Measurements from ENCODE around the gene ATF5.

DNA sequence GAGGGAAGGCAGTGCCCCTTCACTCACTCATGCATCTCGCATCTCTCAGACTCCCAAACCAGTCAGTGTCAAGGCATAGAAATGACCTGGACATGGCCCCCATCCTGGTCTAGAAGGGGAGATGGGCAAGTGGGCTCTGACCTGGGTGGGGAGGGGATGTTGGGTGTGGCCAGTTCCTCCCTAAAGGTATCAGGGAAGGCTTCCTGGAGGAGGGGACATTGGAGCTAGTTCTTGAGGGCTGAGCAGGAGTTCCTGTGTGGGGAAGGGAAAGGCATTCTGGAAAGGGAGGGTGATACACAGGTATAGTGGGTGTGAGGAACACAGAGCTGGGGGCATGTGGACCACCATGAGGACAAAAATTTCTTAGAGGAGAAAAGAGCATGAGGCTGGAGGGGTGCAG, 36.3 kb upstream of the ATF5 start:
- TF ChIP-seq, protein P1, sequence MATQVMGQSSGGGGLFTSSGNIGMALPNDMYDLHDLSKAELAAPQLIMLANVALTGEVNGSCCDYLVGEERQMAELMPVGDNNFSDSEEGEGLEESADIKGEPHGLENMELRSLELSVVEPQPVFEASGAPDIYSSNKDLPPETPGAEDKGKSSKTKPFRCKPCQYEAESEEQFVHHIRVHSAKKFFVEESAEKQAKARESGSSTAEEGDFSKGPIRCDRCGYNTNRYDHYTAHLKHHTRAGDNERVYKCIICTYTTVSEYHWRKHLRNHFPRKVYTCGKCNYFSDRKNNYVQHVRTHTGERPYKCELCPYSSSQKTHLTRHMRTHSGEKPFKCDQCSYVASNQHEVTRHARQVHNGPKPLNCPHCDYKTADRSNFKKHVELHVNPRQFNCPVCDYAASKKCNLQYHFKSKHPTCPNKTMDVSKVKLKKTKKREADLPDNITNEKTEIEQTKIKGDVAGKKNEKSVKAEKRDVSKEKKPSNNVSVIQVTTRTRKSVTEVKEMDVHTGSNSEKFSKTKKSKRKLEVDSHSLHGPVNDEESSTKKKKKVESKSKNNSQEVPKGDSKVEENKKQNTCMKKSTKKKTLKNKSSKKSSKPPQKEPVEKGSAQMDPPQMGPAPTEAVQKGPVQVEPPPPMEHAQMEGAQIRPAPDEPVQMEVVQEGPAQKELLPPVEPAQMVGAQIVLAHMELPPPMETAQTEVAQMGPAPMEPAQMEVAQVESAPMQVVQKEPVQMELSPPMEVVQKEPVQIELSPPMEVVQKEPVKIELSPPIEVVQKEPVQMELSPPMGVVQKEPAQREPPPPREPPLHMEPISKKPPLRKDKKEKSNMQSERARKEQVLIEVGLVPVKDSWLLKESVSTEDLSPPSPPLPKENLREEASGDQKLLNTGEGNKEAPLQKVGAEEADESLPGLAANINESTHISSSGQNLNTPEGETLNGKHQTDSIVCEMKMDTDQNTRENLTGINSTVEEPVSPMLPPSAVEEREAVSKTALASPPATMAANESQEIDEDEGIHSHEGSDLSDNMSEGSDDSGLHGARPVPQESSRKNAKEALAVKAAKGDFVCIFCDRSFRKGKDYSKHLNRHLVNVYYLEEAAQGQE (IDR thresholded peaks at IDR 0.05; ENCODE audit: insufficient replicate concordance, low read depth) = no peak
- TF ChIP-seq, protein P2, sequence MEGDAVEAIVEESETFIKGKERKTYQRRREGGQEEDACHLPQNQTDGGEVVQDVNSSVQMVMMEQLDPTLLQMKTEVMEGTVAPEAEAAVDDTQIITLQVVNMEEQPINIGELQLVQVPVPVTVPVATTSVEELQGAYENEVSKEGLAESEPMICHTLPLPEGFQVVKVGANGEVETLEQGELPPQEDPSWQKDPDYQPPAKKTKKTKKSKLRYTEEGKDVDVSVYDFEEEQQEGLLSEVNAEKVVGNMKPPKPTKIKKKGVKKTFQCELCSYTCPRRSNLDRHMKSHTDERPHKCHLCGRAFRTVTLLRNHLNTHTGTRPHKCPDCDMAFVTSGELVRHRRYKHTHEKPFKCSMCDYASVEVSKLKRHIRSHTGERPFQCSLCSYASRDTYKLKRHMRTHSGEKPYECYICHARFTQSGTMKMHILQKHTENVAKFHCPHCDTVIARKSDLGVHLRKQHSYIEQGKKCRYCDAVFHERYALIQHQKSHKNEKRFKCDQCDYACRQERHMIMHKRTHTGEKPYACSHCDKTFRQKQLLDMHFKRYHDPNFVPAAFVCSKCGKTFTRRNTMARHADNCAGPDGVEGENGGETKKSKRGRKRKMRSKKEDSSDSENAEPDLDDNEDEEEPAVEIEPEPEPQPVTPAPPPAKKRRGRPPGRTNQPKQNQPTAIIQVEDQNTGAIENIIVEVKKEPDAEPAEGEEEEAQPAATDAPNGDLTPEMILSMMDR (IDR thresholded peaks at IDR 0.05; ENCODE audit: insufficient read depth, low read length) = no peak
- no peak for TF ChIP-seq SPI1 (IDR thresholded peaks at IDR 0.05; ENCODE audit: borderline replicate concordance, low read depth)

Measured in HL-60 (cell line).